DND-41 (cell line): ENCODE results near the gene COL19A1.

ENCODE experiments used
- ATAC-seq: fragments of 200-7000 bp; cut with Tn5 transposase; 3 replicates; pipeline ENCODE4 v1.9.1; 2021; ENCODE audit warnings: low read depth; ENCODE audit not compliant: insufficient read depth
- DNase-seq: peaks from one replicate; pipeline ENCODE4 v3.0.0-alpha.2; 2020
- H2AFZ ChIP-seq: 2 replicates; pipeline ENCODE4 v1.6.0; 2012; ENCODE audit warnings: low read depth, low read length
- H3K27ac ChIP-seq: 2 replicates; pipeline ENCODE4 v1.5.1; 2012; ENCODE audit warnings: low read length, inconsistent platforms
- H3K27me3 ChIP-seq: fragments of 200-600 bp; sonication (generic); 2 replicates; pipeline ENCODE4 v1.6.0; 2012; ENCODE audit warnings: low read length, mild to moderate bottlenecking, inconsistent platforms; ENCODE audit not compliant: insufficient read depth, poor library complexity
- H3K36me3 ChIP-seq: 2 replicates; pipeline ENCODE4 v1.5.1; 2012; ENCODE audit warnings: low read length, inconsistent platforms; ENCODE audit not compliant: insufficient read depth
- H3K4me1 ChIP-seq: 2 replicates; pipeline ENCODE4 v1.5.1; 2012; ENCODE audit warnings: mild to moderate bottlenecking, low read length; ENCODE audit not compliant: insufficient read depth
- H3K4me2 ChIP-seq: 2 replicates; pipeline ENCODE4 v1.6.0; 2012; ENCODE audit warnings: mild to moderate bottlenecking, moderate library complexity, low read length, inconsistent platforms; ENCODE audit not compliant: insufficient read depth
- H3K4me3 ChIP-seq, 2 experiments: fragments of 200-600 bp in 1 of 2; shearing (Covaris generic) in 1 of 2; 2 replicates each; pipeline ENCODE4 v1.5.1; 2012 to 2016; ENCODE audit warnings: inconsistent platforms in 2 of 2, low read length in 2 of 2, mild to moderate bottlenecking in 2 of 2, low read depth in 1 of 2, moderate library complexity in 1 of 2
- H3K79me2 ChIP-seq: 2 replicates; pipeline ENCODE4 v1.6.0; 2012; ENCODE audit warnings: low read length, inconsistent platforms; ENCODE audit not compliant: insufficient read depth
- H3K9ac ChIP-seq: 2 replicates; pipeline ENCODE4 v1.6.0; 2012; ENCODE audit warnings: low read depth, mild to moderate bottlenecking, inconsistent platforms, low read length, moderate library complexity
- H3K9me3 ChIP-seq: 2 replicates; pipeline ENCODE4 v1.5.1; 2012; ENCODE audit warnings: low read length, moderate library complexity, mild to moderate bottlenecking, inconsistent platforms; ENCODE audit not compliant: insufficient read depth, severe bottlenecking
- H4K20me1 ChIP-seq: 2 replicates; pipeline ENCODE4 v1.6.0; 2012; ENCODE audit warnings: low read length; ENCODE audit not compliant: insufficient read depth
- EZH2 ChIP-seq: IDR thresholded peaks from 3 replicates; pipeline ENCODE4 v1.6.1; 2012; ENCODE audit warnings: borderline replicate concordance, low read depth, mild to moderate bottlenecking, moderate library complexity, low read length, inconsistent platforms; ENCODE audit not compliant: severe bottlenecking
- TF ChIP-seq, protein P1 (sequence below): IDR thresholded peaks from 2 replicates; pipeline ENCODE4 v1.5.1; 2012; ENCODE audit warnings: borderline replicate concordance, low read length, moderate library complexity, mild to moderate bottlenecking; ENCODE audit not compliant: poor library complexity, severe bottlenecking; ENCODE audit errors: extremely low read depth

COL19A1 gene

DNA sequence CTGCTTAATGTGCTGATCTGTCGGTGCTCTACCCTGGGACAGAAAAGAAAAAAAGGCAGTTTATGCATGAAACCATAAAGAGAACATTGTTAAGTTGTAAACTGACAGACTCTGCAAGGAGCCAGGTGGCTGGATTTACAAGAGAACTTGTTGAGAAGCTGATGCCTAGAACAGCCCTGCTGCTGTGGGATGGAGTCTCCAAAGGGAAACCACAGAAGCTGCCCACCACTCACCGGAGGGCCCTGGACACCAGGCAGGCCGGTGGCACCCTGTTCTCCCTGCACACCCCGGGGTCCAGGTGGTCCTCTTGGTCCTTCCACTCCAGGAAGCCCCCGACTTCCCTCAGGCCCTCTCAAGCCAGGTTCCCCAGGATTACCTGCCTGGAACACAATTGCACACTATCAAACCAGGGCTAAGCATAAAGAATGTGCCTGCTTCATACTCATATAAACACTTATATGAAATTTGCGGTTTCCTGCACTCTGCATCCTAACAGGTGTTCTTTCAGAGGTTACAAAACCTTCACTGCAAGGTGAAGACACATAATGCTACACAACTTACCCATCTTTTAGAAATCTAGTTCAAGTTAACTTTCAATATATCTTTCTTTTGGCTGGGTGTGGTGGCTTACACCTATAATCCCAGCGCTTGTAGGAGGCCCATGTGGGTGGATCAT, 368.3 kb downstream of the COL19A1 start:
- H3K79me2 ChIP-seq: no peaks in the 10 kb centered on the region
- no peaks in the 10 kb centered on the region for H3K4me1 ChIP-seq
- peaks cover 2% of the 10 kb centered on the region for H3K27me3 ChIP-seq
- DNase-seq: no peak
- H3K4me2 ChIP-seq: no peak overlapping the region
- H3K27ac ChIP-seq: no peak overlapping the region
- no peak for TF ChIP-seq EZH2
- TF ChIP-seq, protein P1, sequence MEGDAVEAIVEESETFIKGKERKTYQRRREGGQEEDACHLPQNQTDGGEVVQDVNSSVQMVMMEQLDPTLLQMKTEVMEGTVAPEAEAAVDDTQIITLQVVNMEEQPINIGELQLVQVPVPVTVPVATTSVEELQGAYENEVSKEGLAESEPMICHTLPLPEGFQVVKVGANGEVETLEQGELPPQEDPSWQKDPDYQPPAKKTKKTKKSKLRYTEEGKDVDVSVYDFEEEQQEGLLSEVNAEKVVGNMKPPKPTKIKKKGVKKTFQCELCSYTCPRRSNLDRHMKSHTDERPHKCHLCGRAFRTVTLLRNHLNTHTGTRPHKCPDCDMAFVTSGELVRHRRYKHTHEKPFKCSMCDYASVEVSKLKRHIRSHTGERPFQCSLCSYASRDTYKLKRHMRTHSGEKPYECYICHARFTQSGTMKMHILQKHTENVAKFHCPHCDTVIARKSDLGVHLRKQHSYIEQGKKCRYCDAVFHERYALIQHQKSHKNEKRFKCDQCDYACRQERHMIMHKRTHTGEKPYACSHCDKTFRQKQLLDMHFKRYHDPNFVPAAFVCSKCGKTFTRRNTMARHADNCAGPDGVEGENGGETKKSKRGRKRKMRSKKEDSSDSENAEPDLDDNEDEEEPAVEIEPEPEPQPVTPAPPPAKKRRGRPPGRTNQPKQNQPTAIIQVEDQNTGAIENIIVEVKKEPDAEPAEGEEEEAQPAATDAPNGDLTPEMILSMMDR: no peak
- no peak overlapping the region for H3K4me3 ChIP-seq
- H3K36me3 ChIP-seq: no peaks in the 10 kb centered on the region
- no peak overlapping the region for H3K9ac ChIP-seq
- no peaks in the 10 kb centered on the region for H3K9me3 ChIP-seq
- ATAC-seq: no peak
- H2AFZ ChIP-seq: no peak overlapping the region
- H4K20me1 ChIP-seq: no peaks in the 10 kb centered on the region

DNA sequence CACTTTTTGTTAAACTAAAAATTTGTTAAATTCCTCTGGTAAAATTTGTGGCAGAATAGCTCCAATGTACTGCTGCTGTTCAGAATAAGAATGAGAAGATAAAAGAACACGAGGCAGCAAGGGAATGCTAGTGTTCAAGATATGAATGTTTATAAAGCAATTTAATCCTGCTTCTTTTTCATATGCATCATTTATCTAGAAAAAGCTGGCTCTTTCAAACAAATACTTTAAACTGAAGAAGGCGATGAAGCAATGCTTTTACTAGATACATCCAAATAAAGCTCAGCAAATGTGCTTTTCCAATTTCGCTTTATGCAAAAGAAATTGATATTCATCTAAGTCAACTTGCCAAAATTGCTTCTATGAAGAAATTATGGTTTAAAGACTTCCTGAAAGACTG, 370.0 kb downstream of the COL19A1 start:
- no peak overlapping the region for H3K4me2 ChIP-seq
- H3K36me3 ChIP-seq: no peaks in the 10 kb centered on the region
- no peak overlapping the region for H2AFZ ChIP-seq
- H3K4me3 ChIP-seq: no peak overlapping the region
- no peaks in the 10 kb centered on the region for H3K79me2 ChIP-seq
- H3K9me3 ChIP-seq: no peaks in the 10 kb centered on the region
- H3K4me1 ChIP-seq: no peaks in the 10 kb centered on the region
- DNase-seq (no peak), ATAC-seq (no peak)
- TF ChIP-seq, protein P1: no peak
- no peak for TF ChIP-seq EZH2
- peaks cover 2% of the 10 kb centered on the region for H3K27me3 ChIP-seq
- no peak overlapping the region for H3K27ac ChIP-seq
- H3K9ac ChIP-seq: no peak overlapping the region
- no peaks in the 10 kb centered on the region for H4K20me1 ChIP-seq

DNA sequence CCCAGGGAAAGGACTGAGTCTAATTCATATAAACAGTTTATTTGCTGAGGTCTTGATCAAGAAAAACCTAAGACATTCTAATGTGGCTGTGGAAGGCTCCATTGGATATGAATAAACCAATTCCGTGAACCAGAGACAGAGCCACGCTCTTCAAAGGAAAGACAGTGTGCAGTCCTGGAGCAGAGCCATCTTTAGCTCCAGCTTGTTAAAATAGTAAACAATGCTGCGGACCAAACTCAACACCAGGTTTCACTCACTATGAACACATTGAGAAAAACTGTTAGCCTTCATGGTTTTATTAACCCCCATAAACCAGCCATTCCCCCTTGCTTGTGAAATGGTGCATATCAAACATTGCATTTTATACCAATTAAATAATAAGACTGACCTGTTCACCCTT, 374.7 kb downstream of the COL19A1 start:
- no peaks in the 10 kb centered on the region for H3K27me3 ChIP-seq
- H3K9ac ChIP-seq: no peak overlapping the region
- H3K27ac ChIP-seq: no peak overlapping the region
- no peak overlapping the region for H3K4me2 ChIP-seq
- no peak overlapping the region for H3K4me3 ChIP-seq
- no peaks in the 10 kb centered on the region for H3K9me3 ChIP-seq
- H3K4me1 ChIP-seq: no peaks in the 10 kb centered on the region
- H4K20me1 ChIP-seq: no peaks in the 10 kb centered on the region
- no peaks in the 10 kb centered on the region for H3K79me2 ChIP-seq
- no peak for DNase-seq
- ATAC-seq: no peak
- no peak overlapping the region for H2AFZ ChIP-seq
- TF ChIP-seq, protein P1: no peak
- no peak for TF ChIP-seq EZH2
- H3K36me3 ChIP-seq: no peaks in the 10 kb centered on the region

DNA sequence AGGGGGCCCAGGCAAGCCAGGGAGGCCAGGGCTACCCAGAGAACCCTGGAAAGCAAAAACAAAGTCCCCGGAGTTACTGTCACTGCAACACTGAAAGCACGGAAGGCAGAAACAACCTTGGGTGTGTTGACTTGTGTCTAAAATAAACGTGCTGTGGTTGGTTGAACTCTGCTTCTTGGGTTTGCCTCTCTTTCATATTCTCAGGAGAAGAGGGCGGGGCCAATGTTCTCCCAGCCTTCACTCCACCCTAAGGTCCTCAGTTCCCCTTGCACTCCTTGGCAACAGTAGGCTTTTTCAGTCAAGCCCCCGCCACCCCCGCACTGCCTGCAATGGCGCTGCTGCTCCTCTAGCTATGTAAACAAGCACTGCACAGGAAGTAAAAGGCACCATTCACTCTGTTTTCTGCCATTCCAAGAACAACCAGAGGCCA, 375.6 kb downstream of the COL19A1 start:
- no peak overlapping the region for H2AFZ ChIP-seq
- no peak overlapping the region for H3K27ac ChIP-seq
- no peak overlapping the region for H3K4me3 ChIP-seq
- H3K4me1 ChIP-seq: no peaks in the 10 kb centered on the region
- ATAC-seq (no peak), DNase-seq (no peak)
- no peak overlapping the region for H3K4me2 ChIP-seq
- H3K9ac ChIP-seq: no peak overlapping the region
- no peaks in the 10 kb centered on the region for H3K9me3 ChIP-seq
- no peaks in the 10 kb centered on the region for H3K36me3 ChIP-seq
- TF ChIP-seq, protein P1: no peak
- no peak for TF ChIP-seq EZH2
- H3K27me3 ChIP-seq: no peaks in the 10 kb centered on the region
- no peaks in the 10 kb centered on the region for H4K20me1 ChIP-seq
- H3K79me2 ChIP-seq: no peaks in the 10 kb centered on the region
